HEK293 (cell line): Measurements from ENCODE around the gene EEF1A2.
A peak's percentile ranks its signal among the peaks of the same experiment; 100 is the strongest.

ENCODE experiments used
- CTCF ChIA-PET: fragments of 350-600 bp; formaldehyde crosslinking; extraction: SDS; loops from one replicate; lab custom pipeline; 2021; ENCODE audit warnings: antibody characterized with exemption; lab: Yijun Ruan, JAX
- POLR2A ChIA-PET: fragments of 300-600 bp; formaldehyde crosslinking; extraction: SDS; loops from one replicate; lab custom pipeline; 2020; ENCODE audit warnings: antibody characterized with exemption, inconsistent platforms; lab: Yijun Ruan, JAX
- H3K27ac ChIP-seq: fragments of 200-500 bp; sonication (Bioruptor generic); 2 replicates; pipeline ENCODE4 v1.5.1; 2014; ENCODE audit warnings: low read depth, low read length, control low read depth, inconsistent platforms; ENCODE audit errors: extremely low read depth
- H3K36me3 ChIP-seq, 2 experiments: fragments of 200-500 bp in 1 of 2; sonication (Bioruptor generic) in 1 of 2; 1 replicate in 1 of 2; 2 replicates in 1 of 2; pipeline ENCODE4 v1.5.1; 2014 to 2017; ENCODE audit warnings: inconsistent platforms in 2 of 2, low read length in 2 of 2; ENCODE audit not compliant: control insufficient read depth in 2 of 2, insufficient read depth in 1 of 2
- H3K4me1 ChIP-seq: fragments of 200-500 bp; sonication (Bioruptor generic); 2 replicates; pipeline ENCODE4 v1.5.1; 2014; ENCODE audit warnings: mild to moderate bottlenecking, low read length, inconsistent platforms; ENCODE audit not compliant: control insufficient read depth, insufficient read depth
- H3K4me3 ChIP-seq: 2 replicates; pipeline ENCODE4 v1.5.1; 2011; ENCODE audit warnings: low read depth, mild to moderate bottlenecking, control low read depth, low read length, moderate library complexity
- H3K9me3 ChIP-seq: fragments of 200-500 bp; sonication (Bioruptor generic); 2 replicates; pipeline ENCODE4 v1.5.1; 2014; ENCODE audit warnings: low read depth, low read length, inconsistent platforms; ENCODE audit not compliant: control insufficient read depth, insufficient read depth
- BCL11B ChIP-seq: fragments of 450-650 bp; formaldehyde crosslinking; IDR thresholded peaks from 2 replicates; pipeline ENCODE4 v1.5.1; 2016; ENCODE audit warnings: low read depth, missing biosample characterization, missing genetic modification characterization
- GLIS1 ChIP-seq: fragments of 450-650 bp; formaldehyde crosslinking; IDR thresholded peaks from 2 replicates; pipeline ENCODE4 v1.5.1; 2016; ENCODE audit warnings: missing biosample characterization, missing genetic modification characterization
- MYNN ChIP-seq: fragments of 450-650 bp; formaldehyde crosslinking; IDR thresholded peaks from 2 replicates; pipeline ENCODE4 v1.5.1; 2016; ENCODE audit warnings: missing biosample characterization, missing genetic modification characterization, borderline replicate concordance
- OVOL3 ChIP-seq: fragments of 450-650 bp; formaldehyde crosslinking; IDR thresholded peaks from 2 replicates; pipeline ENCODE4 v1.5.1; 2016; ENCODE audit warnings: missing biosample characterization, missing genetic modification characterization
- SP2 ChIP-seq: fragments of 450-650 bp; formaldehyde crosslinking; IDR thresholded peaks from 2 replicates; pipeline ENCODE4 v1.5.1; 2016; ENCODE audit warnings: missing biosample characterization, missing genetic modification characterization
- ZBTB26 ChIP-seq: fragments of 450-650 bp; formaldehyde crosslinking; optimal IDR thresholded peaks from 2 replicates; pipeline ENCODE3; 2016; ENCODE audit warnings: missing biosample characterization, mild to moderate bottlenecking, missing genetic modification characterization
- ZBTB8A ChIP-seq: fragments of 450-650 bp; formaldehyde crosslinking; IDR thresholded peaks from 2 replicates; pipeline ENCODE4 v1.5.1; 2016; ENCODE audit warnings: missing biosample characterization, missing genetic modification characterization
- ZNF140 ChIP-seq: fragments of 450-650 bp; formaldehyde crosslinking; IDR thresholded peaks from 2 replicates; pipeline ENCODE4 v1.5.1; 2016; ENCODE audit warnings: missing biosample characterization, missing genetic modification characterization
- ZNF311 ChIP-seq: fragments of 450-650 bp; formaldehyde crosslinking; IDR thresholded peaks from 2 replicates; pipeline ENCODE4 v1.5.1; 2017; ENCODE audit warnings: missing biosample characterization, missing genetic modification characterization, borderline replicate concordance
- ZNF530 ChIP-seq: fragments of 450-650 bp; formaldehyde crosslinking; IDR thresholded peaks from 2 replicates; pipeline ENCODE4 v1.5.1; 2016; ENCODE audit warnings: low read depth, missing biosample characterization, missing genetic modification characterization
- ZNF555 ChIP-seq: fragments of 450-650 bp; formaldehyde crosslinking; conservative IDR thresholded peaks from 2 replicates; pipeline ENCODE4 v1.5.1; 2017; ENCODE audit warnings: missing biosample characterization, mild to moderate bottlenecking, missing genetic modification characterization, inconsistent platforms
- ZNF639 ChIP-seq: fragments of 450-650 bp; formaldehyde crosslinking; IDR thresholded peaks from 2 replicates; pipeline ENCODE4 v1.5.1; 2016; ENCODE audit warnings: missing biosample characterization, missing genetic modification characterization
- ZSCAN18 ChIP-seq: fragments of 450-650 bp; formaldehyde crosslinking; IDR thresholded peaks from 2 replicates; pipeline ENCODE4 v1.5.1; 2016; ENCODE audit warnings: missing biosample characterization, missing genetic modification characterization
- TF ChIP-seq, protein P1 (sequence below): fragments of 450-650 bp; formaldehyde crosslinking; IDR thresholded peaks from 2 replicates; pipeline ENCODE4 v1.5.1; 2016; ENCODE audit warnings: missing biosample characterization, missing genetic modification characterization

Gene EEF1A2

GRCh38 chr20:63471717-63471980 lies 27.2 kb downstream of the EEF1A2 start:
- Histone ChIP-seq H3K27ac (no peak overlapping the region; the same call in 1 of the 2 replicates), H3K36me3 (no peaks in the 10 kb centered on the region)
- no peak for TF ChIP-seq ZNF639 (tag by site-specific recombination)
- no peak for TF ChIP-seq BCL11B (tag by site-specific recombination)
- TF ChIP-seq, all 188 proteins: peak for 0
- POLR2A ChIA-PET = no interaction called here
- peak overlapping the region; percentile 34 for H3K4me3 ChIP-seq
- CTCF ChIA-PET = no interaction called here
- H3K4me1 ChIP-seq = peaks cover 3% of the 10 kb centered on the region
- H3K9me3 ChIP-seq = no peaks in the 10 kb centered on the region

DNA sequence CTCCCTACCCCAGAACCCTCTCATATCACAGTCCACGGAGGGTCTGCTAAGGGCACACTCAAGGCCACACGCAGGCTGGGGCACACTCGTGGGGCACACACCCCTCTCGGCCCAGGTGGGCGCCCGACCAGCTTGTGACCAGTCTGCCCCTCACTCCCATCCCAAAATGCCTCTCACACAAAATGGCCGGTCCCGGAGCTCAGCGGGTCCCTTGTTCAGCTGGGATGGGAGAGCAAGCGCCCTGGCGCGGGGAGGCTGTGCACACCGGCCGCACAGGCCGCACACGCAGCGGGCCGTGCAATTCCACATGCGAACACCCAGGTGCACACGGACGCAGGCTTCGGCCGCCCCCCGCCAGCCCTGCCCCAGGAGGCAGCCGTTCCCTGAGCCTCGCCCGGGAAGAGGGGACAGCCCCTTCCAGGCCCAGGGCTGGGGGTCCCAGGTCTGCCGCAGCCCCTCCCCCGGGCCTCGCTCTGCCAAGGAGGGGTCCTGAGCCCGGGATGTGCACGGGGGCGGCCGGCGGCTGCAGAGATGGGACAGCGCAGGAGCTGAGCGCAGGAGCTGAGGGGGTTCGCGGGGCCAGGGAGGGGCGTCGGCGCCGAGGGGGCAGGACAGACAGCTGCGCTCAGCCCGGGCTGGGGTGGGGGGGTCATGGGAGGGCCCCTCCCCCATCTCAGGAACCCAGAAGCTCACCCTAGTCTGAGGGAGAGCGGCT lies 27.7 kb downstream of the EEF1A2 start:
- TF ChIP-seq ZBTB26 (tag by site-specific recombination) (no peak), GLIS1 (tag by site-specific recombination) (peak; percentile 1; the same call in 1 of the 2 replicates), ZNF311 (tag by site-specific recombination) (no peak), ZBTB8A (tag by site-specific recombination) (peak; percentile 59), MYNN (no peak), ZNF530 (tag by site-specific recombination) (no peak), ZNF555 (tag by site-specific recombination) (no peak)
- TF ChIP-seq, protein P1, sequence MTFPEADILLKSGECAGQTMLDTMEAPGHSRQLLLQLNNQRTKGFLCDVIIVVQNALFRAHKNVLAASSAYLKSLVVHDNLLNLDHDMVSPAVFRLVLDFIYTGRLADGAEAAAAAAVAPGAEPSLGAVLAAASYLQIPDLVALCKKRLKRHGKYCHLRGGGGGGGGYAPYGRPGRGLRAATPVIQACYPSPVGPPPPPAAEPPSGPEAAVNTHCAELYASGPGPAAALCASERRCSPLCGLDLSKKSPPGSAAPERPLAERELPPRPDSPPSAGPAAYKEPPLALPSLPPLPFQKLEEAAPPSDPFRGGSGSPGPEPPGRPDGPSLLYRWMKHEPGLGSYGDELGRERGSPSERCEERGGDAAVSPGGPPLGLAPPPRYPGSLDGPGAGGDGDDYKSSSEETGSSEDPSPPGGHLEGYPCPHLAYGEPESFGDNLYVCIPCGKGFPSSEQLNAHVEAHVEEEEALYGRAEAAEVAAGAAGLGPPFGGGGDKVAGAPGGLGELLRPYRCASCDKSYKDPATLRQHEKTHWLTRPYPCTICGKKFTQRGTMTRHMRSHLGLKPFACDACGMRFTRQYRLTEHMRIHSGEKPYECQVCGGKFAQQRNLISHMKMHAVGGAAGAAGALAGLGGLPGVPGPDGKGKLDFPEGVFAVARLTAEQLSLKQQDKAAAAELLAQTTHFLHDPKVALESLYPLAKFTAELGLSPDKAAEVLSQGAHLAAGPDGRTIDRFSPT (tag by site-specific recombination) = peak; percentile 53; the same call in 1 of the 2 replicates
- ChIA-PET CTCF (interaction anchor here (1.6 kb wide), 1 partner anchor 37 kb away, joined by 4 read pairs; no protein-coding TSS in a partner anchor), POLR2A (no interaction called here)
- Histone ChIP-seq H3K4me1 (peaks cover 3% of the 10 kb centered on the region), H3K9me3 (no peaks in the 10 kb centered on the region), H3K36me3 (no peaks in the 10 kb centered on the region), H3K27ac (no peak overlapping the region), H3K4me3 (no peak overlapping the region)

DNA sequence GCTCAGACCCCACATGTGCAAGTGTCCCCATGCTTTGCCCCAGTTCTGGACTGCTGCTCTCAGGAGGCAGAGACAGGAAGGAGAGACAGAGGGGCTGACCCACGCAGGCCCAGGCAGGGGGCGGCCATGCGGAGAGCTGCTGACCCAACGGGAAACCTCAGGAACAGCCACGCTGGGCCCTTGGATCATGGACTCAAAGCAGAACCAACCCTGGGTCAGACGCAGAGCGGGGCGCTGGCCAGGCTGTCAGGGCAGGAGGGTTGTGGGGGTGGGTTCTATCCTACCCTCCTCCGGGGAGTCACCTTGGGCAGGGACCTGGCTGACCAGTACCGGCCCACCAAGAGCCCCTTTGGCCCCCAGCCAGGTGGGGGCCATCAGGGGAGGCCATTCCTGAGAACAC lies 28.5 kb downstream of the EEF1A2 start:
- Histone ChIP-seq H3K27ac (no peak overlapping the region), H3K4me1 (peaks cover 3% of the 10 kb centered on the region), H3K9me3 (no peaks in the 10 kb centered on the region), H3K36me3 (no peaks in the 10 kb centered on the region), H3K4me3 (no peak overlapping the region)
- CTCF ChIA-PET = interaction anchor here (0.5 to 1.6 kb wide), 2 partner anchors 36 to 626 kb away, joined by 4 read pairs; no protein-coding TSS in a partner anchor
- POLR2A ChIA-PET = no interaction called here
- TF ChIP-seq ZSCAN18 (no peak), ZNF140 (tag by site-specific recombination) (no peak), OVOL3 (tag by site-specific recombination) (no peak), SP2 (tag by site-specific recombination) (0 out of 2 replicates have a peak, but pooled peaks have one; percentile 17)
